Fibroblast of skin of left quadriceps (primary cell): ENCODE data around the gene PRTN3.
"Not testable (repeated sequence)": the region's sequence is repeated elsewhere in the genome, so short reads cannot be mapped to it uniquely, and the experiment has no call there.

Experiments used
- DNase-seq, 2 experiments: peaks; one replicate each; pipeline ENCODE4 v3.0.0-alpha.2; 2013; ENCODE audit warnings: low read depth in 2 of 2

Gene PRTN3

GRCh38 chr19:815775-816499, 24.9 kb upstream of the PRTN3 start:
- no peak for DNase-seq

- DNase-seq, result no peak
These were observed 24.3 kb upstream of the PRTN3 start for GRCh38 chr19:816500-816857.

- DNase-seq, result not testable (repeated sequence)
These were observed 20.6 kb upstream of the PRTN3 start for GRCh38 chr19:820212-820611.

GRCh38 chr19:821231-821824, 19.5 kb upstream of the PRTN3 start:
- DNase-seq, result no peak

- no peak for DNase-seq
These were observed 18.8 kb upstream of the PRTN3 start, which contains the start of gene PLPPR3 for GRCh38 chr19:821825-822503. Gene PLPPR3 (minus strand): TSS chr19:821955. CDS start chr19:821559, 396 bp downstream.

- DNase-seq, result no peak
These were observed 17.2 kb upstream of the PRTN3 start for GRCh38 chr19:823565-824121.

GRCh38 chr19:824885-825284, 15.9 kb upstream of the PRTN3 start:
- DNase-seq, result no peak

- DNase-seq, result no peak
These were observed 14.7 kb upstream of the PRTN3 start for GRCh38 chr19:825897-826644.

GRCh38 chr19:827314-827709, 13.5 kb upstream of the PRTN3 start:
- no peak for DNase-seq

GRCh38 chr19:827710-828321, 13.0 kb upstream of the PRTN3 start, which contains the start of gene AZU1:
Gene AZU1 (plus strand): TSS chr19:827837. CDS start chr19:827847, 10 bp downstream.
- no peak for DNase-seq

- no peak for DNase-seq
These were observed 11.6 kb upstream of the PRTN3 start for GRCh38 chr19:829129-829758.

- no peak for DNase-seq
These were observed 9.1 kb upstream of the PRTN3 start for GRCh38 chr19:831407-832369.

- no peak for DNase-seq
These were observed 6.6 kb upstream of the PRTN3 start for GRCh38 chr19:834216-834615.

GRCh38 chr19:835210-835810, 5.5 kb upstream of the PRTN3 start:
- no peak for DNase-seq

GRCh38 chr19:842802-843179, 2.0 kb downstream of the PRTN3 start:
- not testable (repeated sequence) for DNase-seq

- no peak for DNase-seq
These were observed 2.5 kb downstream of the PRTN3 start for GRCh38 chr19:843180-843835.

- DNase-seq, result no peak
These were observed 3.2 kb downstream of the PRTN3 start for GRCh38 chr19:843836-844545.

GRCh38 chr19:844546-844971, 3.8 kb downstream of the PRTN3 start:
- DNase-seq, result no peak
